LNCAP (cell line): Measurements from ENCODE around the gene GEMIN7.

Experiments
- CTCF ChIP-seq: fragments of 450-650 bp; IDR thresholded peaks from 2 replicates; pipeline ENCODE4 v1.5.1; 2017; ENCODE audit warnings: mild to moderate bottlenecking

Gene GEMIN7

GRCh38 chr19:45133661-45134060 lies 54.6 kb downstream of the GEMIN7 start:
- TF ChIP-seq CTCF = no peak

- TF ChIP-seq CTCF = no peak
Observed at GRCh38 chr19:45135176-45135885, 56.3 kb downstream of the GEMIN7 start.

- TF ChIP-seq CTCF = no peak
Observed at GRCh38 chr19:45136507-45137178, 57.6 kb downstream of the GEMIN7 start.

- no peak for TF ChIP-seq CTCF
Observed at GRCh38 chr19:45137179-45137761, 58.2 kb downstream of the GEMIN7 start.

GRCh38 chr19:45138303-45138751 lies 59.3 kb downstream of the GEMIN7 start:
- no peak for TF ChIP-seq CTCF

- no peak for TF ChIP-seq CTCF
Observed at GRCh38 chr19:45139286-45140143, 60.5 kb downstream of the GEMIN7 start.

GRCh38 chr19:45140144-45140503 lies 61.1 kb downstream of the GEMIN7 start:
- TF ChIP-seq CTCF = no peak
